Activated CD8-positive, alpha-beta memory T cell treated with anti-CD3 and anti-CD28 coated beads for 4 hours (primary cell): ENCODE results near the gene ATP6V1B1.
"Not testable (repeated sequence)": the region's sequence is repeated elsewhere in the genome, so short reads cannot be mapped to it uniquely, and the experiment has no call there.

Experiments
- DNase-seq, 2 donors: peaks; one replicate each; pipeline ENCODE4 v3.0.0-alpha.2; 2020; ENCODE audit warnings: low read depth in 2 of 2

ATP6V1B1 gene

DNA sequence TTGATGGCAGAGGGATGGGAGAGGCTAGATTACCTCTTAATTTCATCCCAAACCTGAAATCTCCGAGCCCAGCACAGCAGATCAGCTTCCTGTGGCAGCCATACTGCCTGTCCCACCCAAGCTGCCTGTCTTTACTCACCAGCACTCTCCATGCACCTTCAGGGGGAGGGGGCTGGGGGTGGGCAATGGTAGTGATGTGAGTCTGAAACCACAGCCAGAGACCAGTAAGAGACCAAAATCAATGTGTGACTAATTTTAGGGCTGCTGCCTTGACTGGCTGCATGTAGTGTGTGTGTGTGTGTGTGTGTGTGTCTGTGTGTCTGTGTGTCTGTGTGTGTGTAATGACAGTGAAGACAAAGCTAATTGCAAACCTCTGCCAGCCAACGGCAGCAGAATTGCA, 70.6 kb downstream of the ATP6V1B1 start:
- no peak for DNase-seq

GRCh38 chr2:71006955-71007799, 71.5 kb downstream of the ATP6V1B1 start:
- DNase-seq, result no peak

- DNase-seq, result no peak
Observed at GRCh38 chr2:71008342-71008741, 72.6 kb downstream of the ATP6V1B1 start.

- not testable (repeated sequence) for DNase-seq
Observed at GRCh38 chr2:71011786-71012185, 76.1 kb downstream of the ATP6V1B1 start.
